Natural killer cell (primary cell): ENCODE measurements around the gene ZNF48. TPM values are rescaled to one million over a fixed set of nuclear protein-coding genes. Genes with fewer than 3 reads are reported as not detected.

Experiments used
- ATAC-seq, 3 donors: fragments of 150-1000 bp in 2 of 3; fragments of 200-7000 bp in 1 of 3; cut with Tn5 transposase; 1 replicate in 1 of 3; 2 replicates in 2 of 3; pipeline ENCODE4 v1.10.0; 2021; ENCODE audit warnings: mild to moderate bottlenecking in 2 of 3, moderate library complexity in 2 of 3
- DNase-seq, 2 donors: peaks; one replicate each; pipeline versions ENCODE4 v3.0.0 to v3.0.0-alpha.2; 2013 to 2021; ENCODE audit warnings: mixed read lengths in 1 of 2
- H3K27ac ChIP-seq: one replicate; pipeline ENCODE4 v1.5.1; 2013; ENCODE audit warnings: mild to moderate bottlenecking, low read length
- H3K27me3 ChIP-seq: one replicate; pipeline ENCODE4 v1.6.1; 2013; ENCODE audit warnings: low read length; ENCODE audit not compliant: control insufficient read depth, insufficient read depth
- H3K36me3 ChIP-seq: one replicate; pipeline ENCODE4 v1.6.1; 2013; ENCODE audit warnings: low read length; ENCODE audit not compliant: control insufficient read depth, insufficient read depth
- H3K4me1 ChIP-seq: one replicate; pipeline ENCODE4 v1.6.1; 2013; ENCODE audit warnings: low read length; ENCODE audit not compliant: control insufficient read depth, insufficient read depth
- H3K4me3 ChIP-seq: one replicate; pipeline ENCODE4 v1.5.1; 2013; ENCODE audit warnings: low read length
- H3K9me3 ChIP-seq: one replicate; pipeline ENCODE4 v1.6.1; 2013; ENCODE audit warnings: low read length; ENCODE audit not compliant: control insufficient read depth, insufficient read depth
- H3K27ac Mint-ChIP-seq, 2 donors: one replicate each; pipeline ENCODE4 v1.8.0; 2022; ENCODE audit warnings: mild to moderate bottlenecking in 2 of 2, mixed read lengths in 2 of 2, moderate library complexity in 1 of 2
- H3K27me3 Mint-ChIP-seq, 2 donors: one replicate each; pipeline ENCODE4 v1.8.0; 2022; ENCODE audit warnings: low read depth in 2 of 2, mixed read lengths in 2 of 2
- H3K36me3 Mint-ChIP-seq: one replicate; pipeline ENCODE4 v1.8.0; 2022; ENCODE audit warnings: mixed read lengths
- H3K4me1 Mint-ChIP-seq, 2 donors: one replicate each; pipeline ENCODE4 v1.8.0; 2022; ENCODE audit warnings: mixed read lengths in 2 of 2
- H3K4me3 Mint-ChIP-seq: one replicate; pipeline ENCODE4 v1.8.0; 2022; ENCODE audit warnings: mild to moderate bottlenecking, moderate library complexity, mixed read lengths
- H3K9me3 Mint-ChIP-seq, 2 donors: one replicate each; pipeline ENCODE4 v1.8.0; 2022; ENCODE audit warnings: mixed read lengths in 2 of 2
- CTCF ChIP-seq: fragments of 200-600 bp; IDR thresholded peaks from one replicate; pipeline ENCODE4 v1.8.0; 2022; ENCODE audit warnings: antibody characterized with exemption
- WGBS: methylation state at CpG from one replicate; pipeline ENCODE4 v1.1.7; 2013; ENCODE audit warnings: missing lambda C conversion rate; ENCODE audit not compliant: insufficient coverage; 5-methylcytosine and 5-hydroxymethylcytosine counted together
- intact Hi-C: fragments of 100-400 bp; cut with micrococcal nuclease; formaldehyde crosslinking; loops from one replicate; pipeline ENCODE4 v1.14.2; 2022
- total RNA-seq, 4 donors: library from RNA; stranded (reverse); fragments of 120-200 nt in 1 of 4; gene quantifications; one replicate each; pipeline versions ENCODE4 v1.2.3 to v1.2.4, GENCODE V29; 2013 to 2022

ZNF48 gene
- total RNA-seq, 3 donors from 2014 or later (not counting 1 experiment from before 2014, with no cell fraction given), result 5.5 to 7.4 (median 7.1) TPM

GRCh38 chr16:30348929-30349328 lies 46.3 kb upstream of the ZNF48 start:
- Mint-ChIP-seq H3K27me3 (no peaks in the 10 kb centered on the region), H3K36me3 (no peaks in the 10 kb centered on the region), H3K27ac (peak overlapping the region; percentile 88 to 94), H3K9me3 (no peaks in the 10 kb centered on the region), H3K4me3 (peak overlapping the region; percentile 70), H3K4me1 (peaks cover 47 to 52% of the 10 kb centered on the region in 2 donors)
- peak overlapping the region; percentile 82 for H3K27ac ChIP-seq
- peaks cover 28% of the 10 kb centered on the region for H3K36me3 ChIP-seq
- H3K4me1 ChIP-seq, result peaks cover 52% of the 10 kb centered on the region
- ATAC-seq, result no peak
- H3K27me3 ChIP-seq, result no peaks in the 10 kb centered on the region
- no peak for DNase-seq
- 75% methylated on average over 5 of the region's 7 CpGs for WGBS
- TF ChIP-seq CTCF, result no peak
- no peaks in the 10 kb centered on the region for H3K9me3 ChIP-seq
- no peak overlapping the region for H3K4me3 ChIP-seq
- intact Hi-C loops, result no loop called here

- no peaks in the 10 kb centered on the region for H3K27me3 ChIP-seq
- peak overlapping the region; percentile 82 for H3K27ac ChIP-seq
- no peaks in the 10 kb centered on the region for H3K9me3 Mint-ChIP-seq
- no peak overlapping the region for H3K4me3 ChIP-seq
- peaks cover 59% of the 10 kb centered on the region for H3K4me1 ChIP-seq
- DNase-seq, result peak in 1 of 2 donors; percentile 19
- H3K27ac Mint-ChIP-seq, result peak overlapping the region; percentile 88 to 94
- H3K4me1 Mint-ChIP-seq, result peaks cover 55 to 59% of the 10 kb centered on the region in 2 donors
- 19% methylated on average over 3 of the region's 3 CpGs for WGBS
- no peaks in the 10 kb centered on the region for H3K27me3 Mint-ChIP-seq
- H3K4me3 Mint-ChIP-seq, result peak overlapping the region; percentile 70
- H3K36me3 ChIP-seq, result peaks cover 28% of the 10 kb centered on the region
- intact Hi-C loops, result loop anchor here (1.0 to 2.0 kb wide), 4 partner anchors 14 to 67 kb away; partner anchors contain the start of gene TBC1D10B
- H3K9me3 ChIP-seq, result no peaks in the 10 kb centered on the region
- no peaks in the 10 kb centered on the region for H3K36me3 Mint-ChIP-seq
- peak; percentile 35 to 43 (median 41) for ATAC-seq
- TF ChIP-seq CTCF, result no peak
Observed at GRCh38 chr16:30349675-30350074, 45.5 kb upstream of the ZNF48 start.

GRCh38 chr16:30350134-30350871 lies 44.9 kb upstream of the ZNF48 start:
- peak; percentile 52 to 63 for DNase-seq

More at GRCh38 chr16:30350134-30350871, 44.9 kb upstream of the ZNF48 start:
- H3K27me3 Mint-ChIP-seq, result no peaks in the 10 kb centered on the region
- peak; percentile 68 to 76 (median 74) for ATAC-seq
- WGBS, result 44% methylated on average over 3 of the region's 3 CpGs
- peak overlapping the region; percentile 88 to 94 for H3K27ac Mint-ChIP-seq
- no peaks in the 10 kb centered on the region for H3K36me3 Mint-ChIP-seq
- peak overlapping the region; percentile 70 for H3K4me3 Mint-ChIP-seq
- H3K9me3 Mint-ChIP-seq, result no peaks in the 10 kb centered on the region
- H3K27ac ChIP-seq, result peak overlapping the region; percentile 82
- H3K4me1 Mint-ChIP-seq, result peaks cover 58 to 63% of the 10 kb centered on the region in 2 donors
- H3K27me3 ChIP-seq, result no peaks in the 10 kb centered on the region
- peaks cover 28% of the 10 kb centered on the region for H3K36me3 ChIP-seq
- intact Hi-C loops, result loop anchor here (1.0 to 2.0 kb wide), 4 partner anchors 15 to 66 kb away; partner anchors contain the start of gene TBC1D10B
- H3K4me1 ChIP-seq, result peaks cover 61% of the 10 kb centered on the region
- TF ChIP-seq CTCF, result no peak
- no peaks in the 10 kb centered on the region for H3K9me3 ChIP-seq
- no peak overlapping the region for H3K4me3 ChIP-seq
